Right forelimb (tissue), 1 donor: ENCODE measurements around the gene GNL2.
"Not testable (repeated sequence)": the region's sequence is repeated elsewhere in the genome, so short reads cannot be mapped to it uniquely, and the experiment has no call there.

ENCODE experiments used
- DNase-seq: peaks from one replicate; pipeline ENCODE4 v3.0.0-alpha.2; 2018

The GNL2 gene

GRCh38 chr1:37606481-37607263 lies 10.9 kb upstream of the GNL2 start:
- no peak for DNase-seq

GRCh38 chr1:37605806-37606474 lies 10.2 kb upstream of the GNL2 start:
- no peak for DNase-seq

- DNase-seq, result no peak
These were observed 9.4 kb upstream of the GNL2 start for GRCh38 chr1:37605061-37605650.

GRCh38 chr1:37602750-37603694 lies 7.3 kb upstream of the GNL2 start:
- no peak for DNase-seq

- no peak for DNase-seq
These were observed 5.7 kb upstream of the GNL2 start for GRCh38 chr1:37601441-37601840.

- no peak for DNase-seq
These were observed 4.2 kb upstream of the GNL2 start for GRCh38 chr1:37599940-37600339.

GRCh38 chr1:37596182-37596667 lies 488 bp upstream of the GNL2 start:
- DNase-seq, result no peak

- no peak for DNase-seq
These were observed 2.0 kb downstream of the GNL2 start for GRCh38 chr1:37593726-37594125.

- DNase-seq, result no peak
These were observed 6.8 kb downstream of the GNL2 start for GRCh38 chr1:37588939-37589338.

- not testable (repeated sequence) for DNase-seq
These were observed 11.2 kb downstream of the GNL2 start for GRCh38 chr1:37584544-37584943.

- no peak for DNase-seq
These were observed 20.0 kb downstream of the GNL2 start for GRCh38 chr1:37575692-37576091.

GRCh38 chr1:37574834-37575480 lies 20.8 kb downstream of the GNL2 start:
- no peak for DNase-seq

GRCh38 chr1:37570528-37571334 lies 25.0 kb downstream of the GNL2 start:
- no peak for DNase-seq

- no peak for DNase-seq
These were observed 28.7 kb downstream of the GNL2 start for GRCh38 chr1:37567023-37567422.

GRCh38 chr1:37564892-37565291 lies 30.8 kb downstream of the GNL2 start:
- no peak for DNase-seq

- DNase-seq, result no peak
These were observed 32.8 kb downstream of the GNL2 start for GRCh38 chr1:37562984-37563383.

- peak; percentile 49 for DNase-seq
These were observed 34.3 kb downstream of the GNL2 start for GRCh38 chr1:37561133-37562132.

GRCh38 chr1:37560401-37561132 lies 35.2 kb downstream of the GNL2 start:
- DNase-seq, result no peak

GRCh38 chr1:37559957-37560379 lies 35.8 kb downstream of the GNL2 start:
- not testable (repeated sequence) for DNase-seq
